A204.1 (cell line): ENCODE measurements around the gene CA12.

ENCODE experiments used
- FAIRE-seq: peaks from 2 replicates; lab custom pipeline; 2012; peaks lifted over from hg19 to GRCh38; lab: Jason Lieb, UNC

CA12 gene

GRCh38 chr15:63401714-63402497, 20.3 kb upstream of the CA12 start:
- FAIRE-seq = no peak

- FAIRE-seq = no peak
These were observed 19.4 kb upstream of the CA12 start for GRCh38 chr15:63401078-63401477.

- no peak for FAIRE-seq
These were observed 16.8 kb upstream of the CA12 start for GRCh38 chr15:63398456-63398855.

GRCh38 chr15:63396152-63396928, 14.7 kb upstream of the CA12 start:
- FAIRE-seq = no peak

GRCh38 chr15:63395730-63396151, 14.1 kb upstream of the CA12 start:
- FAIRE-seq = no peak

- FAIRE-seq = no peak
These were observed 10.8 kb upstream of the CA12 start for GRCh38 chr15:63392361-63393009.

DNA sequence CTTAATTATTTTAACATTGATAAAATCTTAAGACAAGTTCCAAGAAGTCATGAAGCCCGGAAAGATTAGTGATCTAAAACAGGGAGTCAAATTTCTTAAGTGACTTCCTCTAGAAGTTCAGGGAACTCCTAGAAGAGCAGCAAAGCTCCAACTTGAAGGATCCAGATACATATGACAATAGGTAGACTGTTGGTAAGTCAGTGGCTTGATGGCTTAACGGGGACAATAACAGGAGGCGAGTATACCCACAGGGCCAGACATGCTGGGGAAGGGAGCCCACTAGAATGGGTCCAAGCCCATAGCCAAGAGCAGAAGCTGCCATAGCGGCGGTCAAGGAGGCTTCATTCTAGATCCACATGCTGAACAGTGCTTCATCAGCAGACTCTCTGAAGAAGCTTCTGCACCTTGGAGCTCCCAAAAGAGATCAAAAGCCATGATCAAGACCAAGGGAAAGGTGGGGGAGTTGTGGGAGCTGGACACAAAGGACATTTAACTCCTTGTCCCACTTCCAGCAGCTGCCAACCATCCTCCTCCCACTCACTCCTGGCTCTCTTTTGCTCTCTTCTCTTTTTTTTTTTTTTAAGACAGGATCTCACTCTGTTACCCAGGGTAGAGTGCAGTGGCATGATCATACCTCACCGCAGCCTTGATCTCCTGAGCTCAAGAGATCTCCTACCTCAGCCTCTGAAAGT, 10.2 kb upstream of the CA12 start:
- no peak for FAIRE-seq

- FAIRE-seq = no peak
These were observed 9.0 kb upstream of the CA12 start for GRCh38 chr15:63390689-63391088.

DNA sequence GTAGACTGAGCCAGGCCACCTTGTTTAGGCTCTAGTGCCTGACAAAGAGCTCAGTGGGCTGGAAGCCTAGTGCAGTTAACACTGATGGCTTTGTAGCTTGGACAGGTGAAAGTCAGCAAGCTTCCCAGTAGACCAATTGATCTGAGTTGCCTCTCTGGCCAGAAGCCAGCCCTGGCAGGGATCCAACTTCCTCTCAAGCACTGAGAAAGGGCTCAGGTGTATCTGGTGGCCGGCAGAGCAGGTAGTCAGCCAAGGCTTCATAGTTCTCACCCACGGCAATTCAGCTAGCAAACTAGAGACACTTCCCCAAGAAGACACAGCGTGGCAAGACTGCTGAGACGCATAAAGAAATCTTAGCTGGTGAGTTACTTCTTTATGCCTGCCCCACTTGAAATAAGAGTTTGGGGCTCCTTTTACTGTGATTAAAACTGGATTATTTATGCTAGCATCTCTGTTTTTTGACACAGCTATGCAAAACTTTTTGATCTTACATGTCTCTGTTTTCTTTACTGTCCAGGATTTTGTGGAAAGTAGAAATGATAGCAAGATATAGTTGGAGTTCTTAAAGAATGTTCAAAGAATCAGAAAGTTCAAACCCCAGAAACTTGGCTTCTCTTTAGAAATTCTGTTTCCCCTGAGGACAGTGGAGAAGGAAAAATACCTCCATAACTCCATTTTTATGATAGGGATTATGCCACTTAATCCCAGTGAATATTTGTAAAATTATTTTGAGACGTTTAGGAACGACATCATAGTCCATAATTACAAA, 8.4 kb upstream of the CA12 start:
- no peak for FAIRE-seq

DNA sequence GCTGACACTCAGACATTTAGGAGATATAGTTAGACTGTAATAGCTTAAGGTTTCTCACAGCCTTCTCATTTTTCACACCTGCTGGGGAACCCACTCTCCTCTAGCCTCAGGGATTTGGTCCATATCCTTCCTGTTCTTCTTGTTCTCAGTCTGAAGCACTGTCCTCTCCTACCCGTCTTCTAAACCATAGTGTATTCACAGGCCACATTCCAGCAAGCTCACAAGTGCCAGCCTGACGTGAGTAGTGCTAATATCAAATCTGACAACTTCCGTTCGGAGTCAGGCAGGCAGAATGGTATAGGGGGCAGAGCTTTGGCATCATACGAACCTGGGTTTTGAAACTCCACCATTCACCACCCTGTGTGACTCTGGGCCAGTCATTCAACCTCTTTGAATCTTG, 6.9 kb upstream of the CA12 start:
- FAIRE-seq = no peak

DNA sequence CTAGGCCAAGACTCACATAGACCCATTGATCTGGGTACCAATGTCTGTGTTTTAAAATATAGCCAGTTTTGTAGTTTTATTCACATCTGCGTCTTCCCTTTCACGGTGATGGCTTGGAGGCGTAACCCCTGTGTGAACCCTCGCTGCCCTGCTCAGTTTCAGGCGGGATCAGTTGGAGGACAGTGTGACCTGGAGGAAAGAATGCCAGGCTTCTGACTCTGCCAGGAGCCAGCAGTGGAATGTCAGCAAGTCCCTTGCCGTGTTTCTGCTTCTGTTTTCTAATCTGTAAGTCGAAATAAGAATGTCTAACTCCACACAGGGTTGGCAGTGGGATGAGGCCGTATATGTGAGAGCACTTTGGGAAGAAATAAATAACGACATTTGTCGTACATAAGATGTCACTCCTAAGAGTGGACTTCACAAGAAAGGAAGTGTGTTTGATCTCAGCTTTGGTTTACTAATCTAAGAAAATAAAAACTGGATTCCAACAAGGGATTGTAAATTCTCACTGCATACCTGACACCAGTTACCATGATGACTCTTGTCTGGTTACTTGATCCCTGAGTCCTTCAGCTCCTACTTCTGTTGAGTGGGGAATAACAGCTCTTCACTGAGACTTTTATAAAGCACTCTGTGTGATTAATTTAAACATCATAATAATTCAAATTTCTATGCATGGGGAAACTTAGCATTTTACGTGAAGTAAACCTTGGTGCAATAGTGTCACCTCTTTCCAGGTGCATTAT, 6.3 kb upstream of the CA12 start:
- FAIRE-seq = no peak

DNA sequence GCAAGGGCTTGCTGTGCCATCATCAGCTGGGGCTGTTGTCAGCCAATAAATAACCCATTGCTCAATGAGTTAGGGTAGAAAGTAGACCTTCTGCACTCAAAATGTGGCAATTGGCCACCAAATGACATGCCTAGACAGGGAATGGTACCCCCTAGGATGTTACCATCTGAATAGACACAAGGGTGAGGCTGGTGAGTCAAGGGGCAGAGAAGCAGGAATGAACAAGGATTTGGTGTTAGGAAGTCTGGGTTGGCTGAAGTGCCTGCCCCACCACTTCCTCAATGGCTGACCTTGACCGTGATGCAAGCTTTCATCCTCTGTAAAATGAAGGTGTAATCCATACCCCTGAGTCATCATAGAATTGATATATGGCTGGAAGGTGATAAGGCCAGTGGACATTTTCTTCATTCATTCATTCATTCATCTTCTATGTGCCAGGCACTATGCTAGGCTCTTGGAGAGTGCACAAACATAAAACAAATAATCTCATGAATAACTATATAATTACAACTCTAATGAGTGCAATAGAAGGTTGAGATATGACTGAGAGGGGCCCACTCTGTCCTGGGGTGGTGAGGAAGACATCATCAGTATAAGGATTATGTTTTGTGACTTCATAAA, 4.4 kb upstream of the CA12 start:
- no peak for FAIRE-seq

DNA sequence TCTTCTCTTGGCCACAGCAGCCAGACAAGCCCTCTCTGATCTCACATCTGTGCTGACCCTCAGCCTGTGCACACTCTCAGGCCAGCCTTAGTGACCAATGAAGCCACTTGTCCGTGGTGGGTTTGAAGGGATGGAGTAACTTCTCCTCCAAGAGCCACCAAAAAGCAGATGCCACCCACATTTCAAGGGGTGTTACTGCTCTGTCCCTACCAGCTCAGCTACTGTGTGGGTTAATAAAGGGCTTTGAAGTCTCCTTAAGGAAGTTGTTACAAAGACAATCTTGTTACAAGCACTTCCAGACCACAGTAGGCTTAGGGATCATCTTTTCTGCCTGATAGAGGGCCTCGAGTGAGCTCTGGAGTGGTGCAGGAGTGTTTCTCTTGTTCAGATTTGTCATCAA, 3.3 kb upstream of the CA12 start:
- FAIRE-seq = no peak

GRCh38 chr15:63382966-63383710, 1.5 kb upstream of the CA12 start:
- FAIRE-seq = no peak

- no peak for FAIRE-seq
These were observed 801 bp downstream of the CA12 start for GRCh38 chr15:63380808-63381282.

GRCh38 chr15:63380151-63380807, 1.4 kb downstream of the CA12 start:
- FAIRE-seq = no peak

- FAIRE-seq = no peak
These were observed 2.0 kb downstream of the CA12 start for GRCh38 chr15:63379492-63380150.

- no peak for FAIRE-seq
These were observed 2.7 kb downstream of the CA12 start for GRCh38 chr15:63378946-63379345.
